CD4-positive, alpha-beta T cell treated with Interleukin-21 for 1 hour (primary cell): Measurements from ENCODE around the gene SYTL3.

Experiments used
- DNase-seq: peaks from one replicate; pipeline ENCODE4 v3.0.0-alpha.2; 2020

The SYTL3 gene

GRCh38 chr6:158737082-158737709, 87.3 kb downstream of the SYTL3 start:
- no peak for DNase-seq

GRCh38 chr6:158737710-158738615, 88.1 kb downstream of the SYTL3 start:
- no peak for DNase-seq

- DNase-seq: no peak
Observed at GRCh38 chr6:158739673-158740072, 89.8 kb downstream of the SYTL3 start.

- no peak for DNase-seq
Observed at GRCh38 chr6:158743033-158743651, 93.3 kb downstream of the SYTL3 start.

GRCh38 chr6:158744986-158745430, 95.2 kb downstream of the SYTL3 start:
- no peak for DNase-seq

- DNase-seq: no peak
Observed at GRCh38 chr6:158751224-158751623, 101.4 kb downstream of the SYTL3 start.

- no peak for DNase-seq
Observed at GRCh38 chr6:158751921-158752320, 102.1 kb downstream of the SYTL3 start.

DNA sequence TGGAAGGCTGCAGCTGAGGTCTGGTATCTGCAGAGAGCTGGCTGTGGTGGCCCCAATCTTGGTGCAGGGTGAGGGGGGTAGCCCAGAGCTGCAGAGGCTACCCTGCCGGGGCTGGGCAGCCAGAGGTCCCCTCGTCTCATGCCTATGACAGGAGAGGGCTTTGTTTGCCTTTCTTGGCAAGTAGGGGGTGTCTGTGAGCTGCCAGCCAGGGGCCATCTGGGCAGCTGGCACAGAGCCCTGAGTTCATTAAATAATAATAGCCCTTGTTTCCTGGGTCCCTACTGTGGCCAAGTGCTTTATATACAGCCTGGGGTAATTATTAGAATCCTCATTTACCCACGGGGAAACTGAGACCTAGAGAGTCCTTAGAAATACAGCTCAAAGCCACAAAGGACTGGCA, 102.8 kb downstream of the SYTL3 start:
- no peak for DNase-seq

DNA sequence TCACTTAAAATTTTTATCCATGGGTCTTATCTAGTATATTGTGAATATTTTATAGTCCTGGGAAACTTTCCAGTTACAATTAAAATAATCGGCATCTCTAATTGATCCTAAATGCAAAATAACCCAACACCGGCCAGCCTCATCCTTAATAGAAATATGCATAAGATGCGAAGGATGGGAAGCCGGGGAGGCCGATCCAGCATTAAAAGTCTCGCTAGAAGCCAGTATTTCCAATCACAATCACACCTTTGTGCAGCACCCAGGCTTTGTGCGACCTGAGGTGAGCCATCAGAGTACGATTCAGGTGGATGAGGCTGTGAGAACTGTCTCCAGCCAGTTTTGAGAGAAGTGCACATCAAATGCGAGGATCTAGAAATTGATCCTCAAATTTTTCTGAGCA, 104.0 kb downstream of the SYTL3 start:
- DNase-seq: no peak

GRCh38 chr6:158754738-158755137, 104.9 kb downstream of the SYTL3 start:
- DNase-seq: no peak

DNA sequence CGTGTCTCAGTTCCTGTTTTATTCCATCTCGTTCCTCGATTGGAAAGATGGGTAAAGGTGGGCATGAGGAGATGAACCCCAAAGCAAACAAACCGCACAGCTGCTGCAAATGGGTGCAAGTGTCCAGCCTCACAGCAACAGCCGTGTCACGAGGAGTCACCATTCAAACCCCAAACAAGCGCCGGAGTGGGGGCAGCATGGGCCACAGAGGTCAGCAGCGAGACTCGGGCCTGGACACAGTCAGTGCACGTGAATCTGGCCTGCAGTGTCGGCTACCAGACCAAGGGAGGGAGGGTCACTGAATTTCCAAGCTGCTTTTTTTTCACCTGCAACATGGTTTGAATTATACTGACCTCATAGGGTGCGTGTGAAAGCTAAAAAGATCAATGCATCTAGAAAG, 105.8 kb downstream of the SYTL3 start:
- no peak for DNase-seq

- no peak for DNase-seq
Observed at GRCh38 chr6:158756126-158756525, 106.3 kb downstream of the SYTL3 start.

DNA sequence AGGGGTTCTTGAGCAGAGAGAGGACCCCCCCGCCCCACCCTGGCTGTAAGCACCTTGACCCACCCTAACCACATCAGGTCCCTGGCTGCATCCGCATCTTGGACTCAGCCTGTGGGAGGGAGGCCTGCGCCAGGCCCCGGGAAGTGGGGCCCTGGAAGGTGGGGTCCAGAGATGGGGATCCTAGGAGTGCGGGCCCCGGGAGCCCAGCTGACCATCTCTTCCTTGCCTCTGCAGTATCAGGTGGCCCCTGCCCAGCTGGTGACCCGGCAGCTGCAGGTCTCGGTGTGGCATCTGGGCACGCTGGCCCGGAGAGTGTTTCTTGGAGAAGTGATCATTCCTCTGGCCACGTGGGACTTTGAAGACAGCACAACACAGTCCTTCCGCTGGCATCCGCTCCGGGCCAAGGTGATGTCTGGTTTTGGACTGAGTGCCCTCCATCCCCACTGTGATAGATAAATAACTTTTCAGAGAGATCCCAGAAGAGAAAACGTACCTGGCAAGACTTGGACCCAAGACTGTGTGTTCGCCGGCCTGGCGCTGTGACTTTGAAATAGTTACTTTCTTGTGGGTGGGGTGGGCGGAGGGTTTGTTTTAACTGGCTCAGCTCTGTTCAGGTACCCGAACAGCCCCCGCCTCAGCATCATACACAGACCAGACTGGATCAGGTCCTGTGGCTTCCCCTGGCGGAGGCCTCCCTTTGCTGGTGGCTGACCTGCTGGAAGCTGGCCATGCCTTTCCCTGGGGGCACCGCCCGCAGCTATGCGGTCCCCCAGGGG, 107.3 kb downstream of the SYTL3 start:
- DNase-seq: no peak

DNA sequence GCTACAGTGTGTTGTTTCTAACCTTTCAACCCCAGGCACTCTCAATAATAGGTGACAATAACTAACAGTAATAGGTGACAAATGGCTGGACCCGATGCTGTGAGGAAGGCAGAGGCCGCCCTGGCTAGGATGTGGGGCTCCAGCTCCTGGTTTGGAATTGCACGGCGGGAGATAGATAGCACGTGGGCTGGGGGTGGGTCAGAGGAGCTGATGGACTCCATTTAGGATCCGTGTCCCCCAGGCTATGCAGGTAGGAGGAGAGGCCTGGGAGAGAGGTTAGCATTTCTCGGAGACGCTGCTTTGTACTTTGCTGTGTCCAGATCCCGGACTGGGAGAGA, 107.9 kb downstream of the SYTL3 start:
- DNase-seq: no peak

GRCh38 chr6:158758451-158758860, 108.6 kb downstream of the SYTL3 start:
- DNase-seq: no peak

DNA sequence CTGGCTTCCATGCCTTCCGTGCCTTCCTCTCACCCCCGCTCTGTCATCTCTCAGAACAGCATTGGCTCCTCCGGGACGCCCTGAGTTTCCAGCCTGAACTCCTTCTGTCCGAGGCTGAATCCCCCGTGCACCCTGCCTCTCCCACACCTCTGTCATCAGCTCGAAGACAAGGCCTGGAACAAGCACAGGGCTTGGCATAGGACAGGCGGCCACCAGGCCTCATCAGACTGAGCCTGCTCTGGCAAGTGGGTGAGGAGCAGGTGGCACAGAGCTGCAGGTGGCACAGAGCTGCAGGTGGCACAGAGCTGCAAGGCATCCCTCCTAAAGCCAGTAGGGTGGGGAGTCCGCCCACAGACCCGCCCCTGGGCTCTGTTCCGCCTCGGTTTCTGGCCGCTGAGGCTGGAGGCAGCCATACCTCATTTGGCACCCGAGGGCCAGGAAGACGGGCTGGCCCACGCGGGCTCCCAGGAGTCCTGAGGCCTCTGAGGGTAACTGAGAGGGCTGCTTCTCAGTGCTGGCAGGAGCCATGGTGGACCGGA, 109.2 kb downstream of the SYTL3 start:
- no peak for DNase-seq

GRCh38 chr6:158759966-158760617, 110.2 kb downstream of the SYTL3 start:
- DNase-seq: no peak

DNA sequence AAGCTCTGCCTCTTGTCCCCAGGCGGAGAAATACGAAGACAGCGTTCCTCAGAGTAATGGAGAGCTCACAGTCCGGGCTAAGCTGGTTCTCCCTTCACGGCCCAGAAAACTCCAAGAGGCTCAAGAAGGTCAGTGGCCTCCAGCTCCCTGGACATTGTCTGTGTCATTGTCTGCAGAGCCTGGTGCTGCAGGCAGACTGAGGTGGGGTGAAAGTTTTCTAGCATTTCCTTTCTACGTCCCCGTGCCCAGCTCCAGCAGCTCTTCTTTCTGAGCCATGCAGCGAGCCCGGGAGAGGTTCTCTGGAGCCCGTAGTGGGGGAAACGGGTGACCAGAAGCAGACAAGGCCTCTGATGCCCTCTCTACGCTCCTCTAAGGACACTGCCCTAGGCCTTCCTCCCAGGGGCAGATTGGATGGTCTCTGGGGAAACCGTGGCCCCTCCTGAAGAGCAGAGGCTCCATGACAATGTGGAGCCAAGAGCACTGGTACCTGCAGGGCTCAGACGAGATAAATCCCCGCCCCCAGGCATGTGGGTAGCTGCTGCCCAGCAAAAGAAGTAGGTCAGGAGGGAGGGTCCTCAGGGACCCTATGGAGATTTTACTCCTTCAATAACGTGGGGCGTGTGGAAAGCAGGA, 110.9 kb downstream of the SYTL3 start:
- peak; percentile 12 for DNase-seq

DNA sequence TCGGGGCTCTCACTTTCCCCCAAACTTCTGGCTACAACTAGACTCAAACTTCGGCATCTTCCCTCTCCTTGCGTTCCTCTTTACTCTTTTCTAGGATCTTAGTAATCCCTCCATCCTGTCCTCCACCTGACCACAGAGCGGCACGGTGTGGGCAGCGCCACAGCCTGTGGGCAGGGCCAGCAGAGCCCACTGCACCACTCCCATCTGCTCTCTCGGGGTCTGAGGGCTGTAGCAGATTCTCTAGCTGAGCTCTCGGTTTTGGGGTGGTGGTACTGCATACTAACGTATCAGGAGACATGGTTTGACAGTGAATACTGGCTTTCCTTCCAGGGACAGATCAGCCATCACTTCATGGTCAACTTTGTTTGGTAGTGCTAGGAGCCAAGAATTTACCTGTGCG, 111.9 kb downstream of the SYTL3 start:
- no peak for DNase-seq

- DNase-seq: peak; percentile 21
Observed at GRCh38 chr6:158762787-158763433, 113.1 kb downstream of the SYTL3 start.
